GM21390 (cell line): ENCODE measurements around the gene TMEM218.
A peak's percentile ranks its signal among the peaks of the same experiment; 100 is the strongest.

ENCODE experiments used
- ATAC-seq: cut with Tn5 transposase; IDR thresholded peaks from one replicate; pipeline ENCODE4 v1.9.1; 2021; ENCODE audit not compliant: unreplicated experiment

TMEM218 gene

GRCh38 chr11:125129316-125129993 lies 18.0 kb upstream of the TMEM218 start:
- no peak for ATAC-seq

- ATAC-seq: no peak
Measured at GRCh38 chr11:125128450-125128849, 17.0 kb upstream of the TMEM218 start.

- no peak for ATAC-seq
Measured at GRCh38 chr11:125124618-125124992, 13.2 kb upstream of the TMEM218 start.

DNA sequence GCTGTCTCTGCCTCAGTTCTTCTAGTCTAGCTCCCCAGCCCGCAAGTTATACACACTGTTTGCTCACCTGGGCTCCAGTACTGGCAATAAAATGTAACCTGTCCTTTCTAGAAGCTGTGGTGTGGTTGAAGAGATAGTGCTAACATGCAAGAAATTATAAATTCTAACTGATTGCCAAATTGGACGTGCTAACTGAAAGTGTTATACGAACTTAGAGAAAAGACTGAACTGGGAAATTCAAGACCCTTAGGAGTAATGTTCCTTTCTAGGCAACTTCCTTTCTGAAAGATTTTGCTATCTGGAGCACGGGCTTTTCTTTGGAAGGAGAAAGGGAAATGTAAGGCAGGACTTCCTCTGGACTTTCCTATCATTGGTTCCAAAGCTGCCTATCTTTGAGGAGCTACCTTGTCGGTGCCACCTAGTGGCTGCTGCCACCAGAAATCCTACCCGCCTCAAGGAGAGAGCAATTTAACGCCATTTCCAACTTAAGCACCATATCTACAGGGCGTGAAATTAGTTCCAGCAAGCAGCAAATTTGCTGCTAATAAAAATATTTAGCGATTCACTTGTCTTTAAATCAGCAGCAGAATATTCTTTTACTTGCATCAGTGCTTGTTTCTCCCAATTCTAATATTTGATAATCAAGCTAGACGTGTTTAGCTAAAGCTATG lies 12.7 kb upstream of the TMEM218 start:
- peak; percentile 55 for ATAC-seq

GRCh38 chr11:125123194-125123946 lies 11.9 kb upstream of the TMEM218 start:
- no peak for ATAC-seq

- ATAC-seq: no peak
Measured at GRCh38 chr11:125117429-125117828, 6.0 kb upstream of the TMEM218 start.

GRCh38 chr11:125114518-125114917 lies 3.1 kb upstream of the TMEM218 start:
- ATAC-seq: no peak

GRCh38 chr11:125112208-125112604 lies 780 bp upstream of the TMEM218 start:
- no peak for ATAC-seq

DNA sequence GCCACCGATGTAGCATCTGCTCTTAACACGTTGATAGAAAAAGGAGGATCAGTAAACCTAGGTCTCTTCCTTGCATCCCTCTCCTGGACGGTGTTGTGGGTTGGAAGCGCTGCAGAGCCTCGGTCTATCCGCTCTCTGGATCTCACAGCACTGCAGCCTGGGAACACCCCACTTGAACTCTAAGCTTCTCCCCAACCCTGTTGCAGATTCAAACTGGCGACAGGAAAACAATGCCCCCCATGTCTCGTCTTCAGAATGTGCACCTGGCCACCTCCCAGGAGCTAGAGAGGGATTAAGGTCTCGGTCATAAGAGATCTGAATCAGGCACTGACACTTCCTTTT lies 454 bp downstream of the TMEM218 start:
- ATAC-seq: no peak

GRCh38 chr11:125110506-125110905 lies 920 bp downstream of the TMEM218 start:
- ATAC-seq: no peak

GRCh38 chr11:125108469-125108868 lies 3.0 kb downstream of the TMEM218 start:
- no peak for ATAC-seq

DNA sequence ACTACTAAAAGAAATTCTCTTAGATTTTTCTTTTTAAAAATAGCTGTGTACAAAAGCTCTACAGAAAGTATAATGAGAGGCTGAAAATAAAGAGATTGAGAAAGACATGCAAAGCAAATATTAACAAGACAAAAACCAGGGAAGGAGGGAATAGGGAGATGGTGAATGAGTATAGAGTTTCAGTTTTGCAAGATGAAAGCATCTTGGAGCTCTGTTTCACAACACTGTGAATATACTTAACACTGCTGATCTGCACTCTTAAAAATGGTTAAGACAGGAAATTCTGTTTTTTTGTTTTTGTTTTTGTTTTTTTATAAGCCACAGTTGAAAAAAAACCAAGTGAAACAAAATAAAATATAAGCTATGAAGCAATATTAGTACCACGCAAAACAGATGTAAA lies 5.5 kb downstream of the TMEM218 start:
- no peak for ATAC-seq

GRCh38 chr11:125102510-125102909 lies 8.9 kb downstream of the TMEM218 start:
- no peak for ATAC-seq

- no peak for ATAC-seq
Measured at GRCh38 chr11:125102025-125102424, 9.4 kb downstream of the TMEM218 start.

GRCh38 chr11:125101596-125101995 lies 9.8 kb downstream of the TMEM218 start:
- no peak for ATAC-seq

DNA sequence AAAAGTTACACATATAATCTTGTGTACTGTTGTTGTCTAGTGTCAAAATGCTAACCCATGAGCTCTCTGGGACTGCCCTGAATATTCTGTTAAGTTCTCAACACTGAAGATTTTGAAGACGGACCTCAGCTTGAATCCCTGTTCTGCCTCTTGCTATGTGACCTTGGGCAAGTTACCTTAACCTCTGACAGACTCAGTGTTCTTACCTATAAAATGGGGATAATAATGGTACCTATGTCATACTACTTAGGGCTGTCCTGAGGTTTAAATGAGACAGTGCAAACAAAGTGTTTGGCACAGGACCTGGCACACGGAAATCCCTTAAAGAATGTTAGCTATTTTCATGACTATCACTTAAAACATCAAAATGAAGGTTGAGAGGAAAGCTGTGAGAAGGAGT lies 11.3 kb downstream of the TMEM218 start:
- no peak for ATAC-seq

- ATAC-seq: no peak
Measured at GRCh38 chr11:125094731-125095130, 16.7 kb downstream of the TMEM218 start.

- no peak for ATAC-seq
Measured at GRCh38 chr11:125093502-125093901, 17.9 kb downstream of the TMEM218 start.

DNA sequence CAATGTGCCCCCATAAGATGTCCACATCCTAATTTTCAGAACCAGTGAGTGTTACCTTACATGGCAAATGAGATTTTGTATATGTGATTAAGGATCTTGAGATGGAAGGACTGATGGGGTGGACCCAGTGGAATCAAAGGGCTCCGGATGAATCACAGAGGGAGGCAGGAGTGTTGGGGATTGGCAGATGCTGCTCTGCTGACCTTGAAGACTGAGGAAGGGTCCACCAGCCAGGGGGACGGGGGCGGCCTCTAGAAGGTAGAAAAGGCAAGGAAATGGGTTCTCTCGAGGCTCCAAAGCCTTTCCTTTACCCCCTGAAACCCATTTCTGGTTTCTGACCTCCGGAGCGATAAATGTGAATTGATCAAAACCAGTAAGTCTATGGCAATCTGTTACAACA lies 18.8 kb downstream of the TMEM218 start:
- no peak for ATAC-seq

GRCh38 chr11:125091877-125092664 lies 19.4 kb downstream of the TMEM218 start:
- no peak for ATAC-seq

GRCh38 chr11:125091247-125091876 lies 20.1 kb downstream of the TMEM218 start:
- no peak for ATAC-seq
